Measurements from ENCODE around the gene HIVEP3.

Gene HIVEP3

DNA sequence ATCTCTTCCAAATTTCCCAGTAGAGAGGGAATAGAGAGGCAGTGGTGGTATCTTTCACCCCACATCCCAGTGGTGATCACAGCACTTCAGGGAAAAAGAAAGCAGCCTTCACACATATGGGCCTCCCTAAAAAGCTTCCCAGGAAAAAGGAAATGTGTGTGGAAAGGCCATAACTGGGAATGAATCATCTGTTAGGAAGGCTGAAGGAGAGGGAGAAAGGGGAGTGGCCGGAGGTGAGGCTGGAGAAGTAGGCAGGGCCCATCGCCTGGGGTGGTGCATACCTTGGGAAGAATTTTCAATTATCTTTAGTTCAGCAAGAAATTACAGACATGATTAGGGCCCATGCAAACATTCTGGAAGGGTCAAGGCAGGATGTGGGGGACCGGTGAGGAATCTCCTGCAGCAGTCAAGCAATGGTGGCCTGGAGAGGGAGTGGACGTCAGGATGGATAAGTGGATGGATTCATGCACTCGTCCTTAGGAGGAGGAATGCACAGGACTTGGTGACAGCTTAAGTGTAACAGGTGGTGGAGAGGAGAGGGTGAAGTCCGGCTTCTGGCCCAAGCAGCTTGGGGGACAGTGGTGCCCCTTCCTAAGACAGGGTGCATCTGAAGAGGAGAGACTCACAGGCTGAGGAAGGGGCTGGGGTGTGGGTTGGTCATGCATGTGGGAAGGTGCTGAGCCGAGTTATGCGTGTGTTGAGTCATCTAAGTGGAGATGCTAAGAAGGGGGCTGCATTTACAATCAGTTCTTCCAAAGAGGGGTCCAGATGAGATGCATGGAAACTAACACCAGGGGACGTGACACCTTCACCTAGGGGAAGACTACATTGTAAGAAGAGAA is 17.9 kb downstream of the HIVEP3 start:
- Histone ChIP-seq H3K27ac (no peak overlapping the region), H3K9me3 (no peaks in the 10 kb centered on the region), H3K4me3 (no peak overlapping the region), H3K36me3 (no peaks in the 10 kb centered on the region), H3K4me1 (peaks cover 0 to 3% (median 0%) of the 10 kb centered on the region in 4 donors), H3K27me3 (no peaks in the 10 kb centered on the region)
- TF ChIP-seq, protein P1, sequence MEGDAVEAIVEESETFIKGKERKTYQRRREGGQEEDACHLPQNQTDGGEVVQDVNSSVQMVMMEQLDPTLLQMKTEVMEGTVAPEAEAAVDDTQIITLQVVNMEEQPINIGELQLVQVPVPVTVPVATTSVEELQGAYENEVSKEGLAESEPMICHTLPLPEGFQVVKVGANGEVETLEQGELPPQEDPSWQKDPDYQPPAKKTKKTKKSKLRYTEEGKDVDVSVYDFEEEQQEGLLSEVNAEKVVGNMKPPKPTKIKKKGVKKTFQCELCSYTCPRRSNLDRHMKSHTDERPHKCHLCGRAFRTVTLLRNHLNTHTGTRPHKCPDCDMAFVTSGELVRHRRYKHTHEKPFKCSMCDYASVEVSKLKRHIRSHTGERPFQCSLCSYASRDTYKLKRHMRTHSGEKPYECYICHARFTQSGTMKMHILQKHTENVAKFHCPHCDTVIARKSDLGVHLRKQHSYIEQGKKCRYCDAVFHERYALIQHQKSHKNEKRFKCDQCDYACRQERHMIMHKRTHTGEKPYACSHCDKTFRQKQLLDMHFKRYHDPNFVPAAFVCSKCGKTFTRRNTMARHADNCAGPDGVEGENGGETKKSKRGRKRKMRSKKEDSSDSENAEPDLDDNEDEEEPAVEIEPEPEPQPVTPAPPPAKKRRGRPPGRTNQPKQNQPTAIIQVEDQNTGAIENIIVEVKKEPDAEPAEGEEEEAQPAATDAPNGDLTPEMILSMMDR (IDR thresholded peaks at IDR 0.05) = no peak
- DNase-seq = no peak
- intact Hi-C loops (cut with DNase I; ENCODE audit: low total_unique reads) = no loop called here

DNA sequence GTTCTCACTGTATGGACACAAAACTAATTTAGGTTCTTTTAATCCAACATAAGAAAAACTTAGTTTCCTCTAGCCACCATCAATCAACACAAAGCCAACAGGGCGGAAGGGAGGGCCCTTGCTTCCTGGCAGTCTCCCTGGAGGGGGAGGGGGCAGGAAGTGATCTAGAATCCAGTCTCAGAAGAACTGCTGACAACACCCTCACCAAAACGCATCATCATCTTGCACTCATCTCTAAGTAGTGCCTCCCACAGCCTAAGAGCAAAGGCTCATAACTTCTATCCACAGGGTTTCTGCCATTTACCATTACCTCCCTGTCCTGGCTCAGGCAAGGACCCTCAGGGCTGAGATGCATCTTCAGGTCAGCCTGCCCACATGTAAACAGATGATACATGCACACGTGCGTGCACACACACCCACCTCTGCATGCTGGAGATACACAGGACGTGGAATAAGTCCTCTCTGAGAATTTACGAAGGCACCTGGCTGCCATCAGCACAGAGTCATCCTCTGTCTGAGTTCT is 20.5 kb downstream of the HIVEP3 start:
- intact Hi-C loops (cut with DNase I; ENCODE audit: low total_unique reads) = no loop called here
- H3K27ac ChIP-seq = no peak overlapping the region
- TF ChIP-seq, protein P1 (IDR thresholded peaks at IDR 0.05) = no peak

DNA sequence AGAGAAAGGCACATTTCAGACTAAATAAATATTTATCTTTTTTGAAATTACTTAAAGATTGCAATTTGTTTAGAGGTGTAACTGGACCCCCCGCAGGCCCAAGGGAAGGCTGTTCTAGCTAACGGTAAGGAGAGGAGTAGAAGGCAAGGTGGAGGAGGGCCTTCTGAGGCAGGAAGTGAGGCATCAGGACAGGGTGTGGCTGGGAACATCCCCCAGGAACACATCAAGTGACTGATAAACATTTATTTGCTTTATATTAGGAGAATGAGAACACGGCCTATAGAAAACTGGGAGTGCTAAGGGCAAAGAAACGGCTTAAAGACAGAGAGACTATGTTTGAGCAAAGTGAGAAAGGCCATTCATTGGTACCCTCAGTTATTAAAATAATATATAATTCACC is 23.2 kb downstream of the HIVEP3 start:
- Histone ChIP-seq H3K4me1 (peaks cover 0 to 13% (median 12%) of the 10 kb centered on the region in 4 donors), H3K27me3 (no peaks in the 10 kb centered on the region), H3K9me3 (no peaks in the 10 kb centered on the region), H3K36me3 (no peaks in the 10 kb centered on the region), H3K27ac (no peak overlapping the region), H3K4me3 (no peak overlapping the region)
- TF ChIP-seq, protein P1 (IDR thresholded peaks at IDR 0.05) = no peak
- DNase-seq = no peak
- intact Hi-C loops (cut with DNase I; ENCODE audit: low total_unique reads) = no loop called here

More for the DNA sequence above, 20.5 kb downstream of the HIVEP3 start:
- Histone ChIP-seq H3K4me3 (no peak overlapping the region), H3K27me3 (no peaks in the 10 kb centered on the region), H3K4me1 (peaks cover 0 to 10% (median 5%) of the 10 kb centered on the region in 4 donors), H3K36me3 (no peaks in the 10 kb centered on the region), H3K9me3 (no peaks in the 10 kb centered on the region)
- no peak for DNase-seq

DNA sequence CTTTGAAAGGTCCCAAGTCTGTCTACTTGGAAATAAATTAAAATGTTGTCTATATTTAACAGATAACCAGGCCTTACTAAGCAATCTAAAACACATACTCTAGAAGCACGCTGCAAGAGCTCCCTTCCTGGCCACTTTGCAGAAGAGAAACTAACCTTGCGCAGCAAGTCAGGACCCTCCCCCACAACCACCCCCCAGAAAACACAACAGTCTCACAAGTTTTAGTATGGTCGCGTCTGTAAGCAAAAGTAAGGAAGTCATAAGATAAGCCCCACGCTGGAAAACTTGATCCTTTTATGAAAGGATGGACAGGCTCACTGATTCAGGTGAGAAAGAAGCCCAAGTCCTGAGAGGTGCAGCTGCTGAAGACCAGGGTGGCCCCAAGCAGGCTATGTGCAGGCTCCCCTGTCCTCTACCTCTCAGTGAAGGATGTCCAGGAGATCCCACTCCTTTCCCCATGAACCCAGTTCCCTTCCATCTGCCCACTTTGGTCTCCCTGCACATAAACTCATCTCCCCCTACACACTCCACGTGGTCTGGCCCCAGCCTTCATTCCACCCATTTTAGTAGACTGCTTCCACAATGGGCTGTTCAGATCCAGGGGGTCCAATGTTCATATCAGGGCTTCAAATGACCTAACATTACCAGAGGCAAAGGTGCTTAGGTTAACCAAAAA is 23.8 kb downstream of the HIVEP3 start:
- Histone ChIP-seq H3K36me3 (no peaks in the 10 kb centered on the region), H3K27ac (no peak overlapping the region), H3K27me3 (no peaks in the 10 kb centered on the region), H3K4me1 (peaks cover 0 to 17% (median 14%) of the 10 kb centered on the region in 4 donors), H3K4me3 (no peak overlapping the region), H3K9me3 (no peaks in the 10 kb centered on the region)
- intact Hi-C loops (cut with DNase I; ENCODE audit: low total_unique reads) = no loop called here
- no peak for DNase-seq
- TF ChIP-seq, protein P1 (IDR thresholded peaks at IDR 0.05) = no peak

DNA sequence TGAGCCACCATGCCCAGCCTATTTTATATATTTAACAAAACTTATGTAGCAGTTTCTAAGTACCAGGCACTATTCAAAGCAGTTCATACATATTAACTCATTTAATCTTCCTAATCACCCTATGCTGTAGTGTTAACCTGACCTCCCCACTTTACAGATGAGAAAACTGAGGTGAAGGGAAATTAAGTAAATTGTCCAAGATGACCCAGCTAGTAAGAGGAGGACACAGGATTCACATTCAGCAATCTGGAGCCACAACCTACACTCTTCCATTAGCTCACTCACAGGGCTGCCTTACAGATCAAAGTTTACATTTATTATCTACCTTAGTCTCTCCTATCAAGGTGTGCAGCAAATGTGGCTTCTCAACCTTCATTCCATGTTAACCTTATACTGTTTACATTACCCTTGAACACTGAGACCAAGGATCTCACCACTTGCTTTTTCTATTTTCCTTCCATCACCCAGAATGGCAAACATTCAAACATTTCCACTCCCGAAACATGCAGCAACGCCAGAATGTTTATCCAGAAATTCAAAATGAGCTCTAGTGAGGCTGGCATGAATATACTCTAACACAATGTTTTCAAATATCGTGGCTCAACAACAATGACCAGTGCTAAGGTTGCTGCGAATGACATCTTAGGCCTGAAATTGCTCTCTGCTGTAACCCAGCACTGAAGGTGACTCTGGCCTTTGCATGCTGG is 24.5 kb downstream of the HIVEP3 start:
- TF ChIP-seq, protein P1 (IDR thresholded peaks at IDR 0.05) = no peak
- intact Hi-C loops (cut with DNase I; ENCODE audit: low total_unique reads) = no loop called here
- no peaks in the 10 kb centered on the region for H3K9me3 ChIP-seq

More for the DNA sequence above, 24.5 kb downstream of the HIVEP3 start:
- Histone ChIP-seq H3K27ac (no peak overlapping the region), H3K4me1 (peaks cover 0 to 17% (median 14%) of the 10 kb centered on the region in 4 donors), H3K27me3 (no peaks in the 10 kb centered on the region), H3K4me3 (no peak overlapping the region), H3K36me3 (no peaks in the 10 kb centered on the region)
- DNase-seq = no peak

Data from tibial artery (tissue), 4 donors.